Esophagus muscularis mucosa (tissue), 4 donors: ENCODE measurements around the gene IPPK.

Experiments
- EP300 ChIP-seq: sonication (generic); formaldehyde crosslinking; IDR thresholded peaks from one replicate; pipeline ENCODE4 v1.6.1; 2017; ENCODE audit warnings: antibody characterized with exemption
- POLR2A ChIP-seq: fragments of 450-650 bp; IDR thresholded peaks from one replicate; pipeline ENCODE4 v1.6.1; 2017; ENCODE audit warnings: antibody characterized with exemption, moderate library complexity, mild to moderate bottlenecking, low read depth
- TF ChIP-seq, protein P1 (sequence below), 3 experiments: fragments of 200-600 bp in 2 of 3; fragments of 450-650 bp in 1 of 3; sonication (generic) in 2 of 3; IDR thresholded peaks; one replicate each; pipeline ENCODE4 v1.5.1; 2017 to 2019; ENCODE audit warnings: antibody characterized with exemption in 3 of 3, mild to moderate bottlenecking in 2 of 3, moderate library complexity in 1 of 3

DNA sequence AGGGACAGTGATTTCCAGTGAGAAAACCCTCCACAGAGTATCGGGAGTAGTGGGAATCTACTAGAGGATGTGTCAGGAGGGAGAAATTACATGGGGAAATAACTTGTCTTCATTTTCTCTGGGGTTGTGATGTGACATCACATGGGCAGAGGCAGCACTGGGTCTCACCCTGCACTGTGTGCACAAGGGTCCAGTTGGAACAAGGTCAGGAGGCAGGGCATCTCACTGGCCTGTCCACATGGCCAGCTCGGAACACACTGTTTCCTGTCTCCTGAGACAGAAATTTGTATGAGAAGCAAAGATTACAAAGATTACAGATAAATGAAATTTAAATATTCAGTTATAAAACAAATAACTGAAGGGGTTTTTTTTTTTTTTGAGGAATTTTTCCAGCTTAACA, 71.5 kb downstream of the IPPK start:
- TF ChIP-seq, protein P1, sequence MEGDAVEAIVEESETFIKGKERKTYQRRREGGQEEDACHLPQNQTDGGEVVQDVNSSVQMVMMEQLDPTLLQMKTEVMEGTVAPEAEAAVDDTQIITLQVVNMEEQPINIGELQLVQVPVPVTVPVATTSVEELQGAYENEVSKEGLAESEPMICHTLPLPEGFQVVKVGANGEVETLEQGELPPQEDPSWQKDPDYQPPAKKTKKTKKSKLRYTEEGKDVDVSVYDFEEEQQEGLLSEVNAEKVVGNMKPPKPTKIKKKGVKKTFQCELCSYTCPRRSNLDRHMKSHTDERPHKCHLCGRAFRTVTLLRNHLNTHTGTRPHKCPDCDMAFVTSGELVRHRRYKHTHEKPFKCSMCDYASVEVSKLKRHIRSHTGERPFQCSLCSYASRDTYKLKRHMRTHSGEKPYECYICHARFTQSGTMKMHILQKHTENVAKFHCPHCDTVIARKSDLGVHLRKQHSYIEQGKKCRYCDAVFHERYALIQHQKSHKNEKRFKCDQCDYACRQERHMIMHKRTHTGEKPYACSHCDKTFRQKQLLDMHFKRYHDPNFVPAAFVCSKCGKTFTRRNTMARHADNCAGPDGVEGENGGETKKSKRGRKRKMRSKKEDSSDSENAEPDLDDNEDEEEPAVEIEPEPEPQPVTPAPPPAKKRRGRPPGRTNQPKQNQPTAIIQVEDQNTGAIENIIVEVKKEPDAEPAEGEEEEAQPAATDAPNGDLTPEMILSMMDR (IDR thresholded peaks at IDR 0.05), result no peak
- TF ChIP-seq POLR2A, result no peak
- no peak for TF ChIP-seq EP300
